Cardiac muscle cell (in vitro differentiated cells and primary cell): ENCODE results near the gene ATP6V1G1. TPM values are rescaled to one million over a fixed set of nuclear protein-coding genes. Genes with fewer than 3 reads are reported as not detected.

Experiments used
- DNase-seq, 2 donors: peaks; one replicate each; pipeline versions ENCODE4 v3.0.0 to v3.0.0-alpha.2; 2010 to 2017; ENCODE audit warnings: low read depth in 1 of 2, low spot score in 1 of 2
- H3K27ac ChIP-seq: fragments of 200-600 bp; sonication (generic); 2 replicates; pipeline ENCODE4 v1.5.1; 2016
- H3K27me3 ChIP-seq: fragments of 200-600 bp; sonication (generic); 2 replicates; pipeline ENCODE4 v1.6.0; 2016; ENCODE audit warnings: control low read depth
- H3K36me3 ChIP-seq: fragments of 200-600 bp; sonication (generic); 2 replicates; pipeline ENCODE4 v1.5.1; 2016; ENCODE audit warnings: control low read depth
- H3K4me1 ChIP-seq: fragments of 200-600 bp; sonication (generic); 2 replicates; pipeline ENCODE4 v1.8.1; 2017; ENCODE audit warnings: low read depth, mild to moderate bottlenecking, mixed run types
- H3K4me3 ChIP-seq: fragments of 200-600 bp; sonication (generic); 2 replicates; pipeline ENCODE4 v1.5.1; 2016; ENCODE audit warnings: mild to moderate bottlenecking
- H3K9me3 ChIP-seq: fragments of 200-600 bp; sonication (generic); 2 replicates; pipeline ENCODE4 v1.5.1; 2017; ENCODE audit warnings: low read depth, mild to moderate bottlenecking, control low read depth
- CTCF ChIP-seq: IDR thresholded peaks from 2 replicates; pipeline ENCODE4 v1.5.1; 2012; ENCODE audit warnings: low read depth, mild to moderate bottlenecking, low read length
- polyA plus RNA-seq: library from polyadenylated mRNA; unstranded; fragments of >200 nt; fragmentation: Nextera tagmentation; extraction: Ambion mirVana; gene quantifications from 2 replicates; pipeline ENCODE4 v1.2.1, GENCODE V29; 2016
- total RNA-seq: library from RNA; depleted of rRNA; stranded (reverse); fragments of >200 nt; gene quantifications from 2 replicates; pipeline ENCODE4 v1.2.3, GENCODE V29; 2016

Gene ATP6V1G1
- total and polyA plus RNA-seq, 2 experiments from 2014 or later: 270 to 280 TPM

- DNase-seq: peak; percentile 61 to 81
- Histone ChIP-seq H3K9me3 (no peaks in the 10 kb centered on the region), H3K27ac (no peak overlapping the region), H3K4me1 (no peaks in the 10 kb centered on the region), H3K36me3 (no peaks in the 10 kb centered on the region), H3K4me3 (peak overlapping the region; percentile 34), H3K27me3 (no peaks in the 10 kb centered on the region)
- TF ChIP-seq CTCF: no peak
These were observed 24.1 kb downstream of the ATP6V1G1 start for GRCh38 chr9:114611516-114612271.

GRCh38 chr9:114612272-114612923 is 24.8 kb downstream of the ATP6V1G1 start:
- no peak for TF ChIP-seq CTCF
- no peaks in the 10 kb centered on the region for H3K36me3 ChIP-seq
- H3K27me3 ChIP-seq: no peaks in the 10 kb centered on the region
- H3K4me3 ChIP-seq: no peak overlapping the region
- no peaks in the 10 kb centered on the region for H3K4me1 ChIP-seq
- DNase-seq: no peak
- no peaks in the 10 kb centered on the region for H3K9me3 ChIP-seq
- no peak overlapping the region for H3K27ac ChIP-seq

GRCh38 chr9:114613087-114613486 is 25.5 kb downstream of the ATP6V1G1 start:
- Histone ChIP-seq H3K4me1 (no peaks in the 10 kb centered on the region), H3K27ac (no peak overlapping the region), H3K27me3 (no peaks in the 10 kb centered on the region), H3K9me3 (no peaks in the 10 kb centered on the region), H3K4me3 (no peak overlapping the region), H3K36me3 (no peaks in the 10 kb centered on the region)
- DNase-seq: no peak
- TF ChIP-seq CTCF: no peak

- TF ChIP-seq CTCF: no peak
- Histone ChIP-seq H3K9me3 (no peaks in the 10 kb centered on the region), H3K4me1 (no peaks in the 10 kb centered on the region), H3K27ac (no peak overlapping the region), H3K4me3 (no peak overlapping the region), H3K27me3 (no peaks in the 10 kb centered on the region), H3K36me3 (no peaks in the 10 kb centered on the region)
- no peak for DNase-seq
These were observed 26.4 kb downstream of the ATP6V1G1 start for GRCh38 chr9:114613919-114614318.

GRCh38 chr9:114614373-114614772 is 26.8 kb downstream of the ATP6V1G1 start:
- H3K27me3 ChIP-seq: no peaks in the 10 kb centered on the region
- no peaks in the 10 kb centered on the region for H3K4me1 ChIP-seq
- no peaks in the 10 kb centered on the region for H3K36me3 ChIP-seq
- no peaks in the 10 kb centered on the region for H3K9me3 ChIP-seq
- TF ChIP-seq CTCF: no peak
- no peak overlapping the region for H3K27ac ChIP-seq
- no peak overlapping the region for H3K4me3 ChIP-seq
- DNase-seq: no peak
